ENCODE results near the gene OTUD3. TPM values are rescaled to one million over a fixed set of nuclear protein-coding genes. Genes with fewer than 3 reads are reported as not detected.

Gene OTUD3
- total RNA-seq, 1 donor from 2014 or later: 4.2 TPM

GRCh38 chr1:19957779-19958178 is 75.6 kb downstream of the OTUD3 start:
- ATAC-seq: no peak

DNA sequence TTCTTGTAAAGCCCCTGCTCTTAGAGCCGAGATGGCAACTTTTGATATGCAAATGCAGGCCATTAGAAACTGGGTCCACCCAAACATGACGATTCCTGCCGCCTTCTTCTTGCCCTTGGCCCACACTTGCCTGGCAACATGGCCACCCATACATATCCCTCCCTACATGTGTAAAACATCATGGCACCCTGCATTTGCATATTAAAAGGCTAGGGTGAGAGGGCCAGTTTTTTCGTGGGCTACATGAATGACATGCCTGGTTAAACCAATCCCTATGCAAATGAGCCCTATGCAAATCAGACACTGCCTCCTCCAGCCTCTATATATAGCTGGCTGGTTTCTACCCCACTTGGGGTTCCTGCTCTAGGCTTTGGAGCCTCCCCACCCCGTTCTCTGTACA is 78.4 kb downstream of the OTUD3 start:
- ATAC-seq: no peak

Other genes with a start within 250 kb of the OTUD3 start
- 93.5 TPM for gene NBL1, start 238.1 kb upstream of the OTUD3 start, total RNA-seq
- gene HTR6, start 217.5 kb upstream of the OTUD3 start, total RNA-seq: not detected
- 18.7 TPM for gene TMCO4, start 82.5 kb upstream of the OTUD3 start, total RNA-seq
- 0.16 TPM for gene RNF186, start 67.1 kb upstream of the OTUD3 start, total RNA-seq
- not detected for gene PLA2G2E, start 41.2 kb downstream of the OTUD3 start, total RNA-seq
- 10.9 TPM for gene PLA2G2A, start 97.2 kb downstream of the OTUD3 start, total RNA-seq
- gene PLA2G5, start 187.8 kb downstream of the OTUD3 start, total RNA-seq: 0.52 TPM
- 0.20 TPM for gene PLA2G2D, start 237.1 kb downstream of the OTUD3 start, total RNA-seq

Data from esophagus mucosa (tissue), 1 donor.